ENCODE results near the gene FBRSL1. TPM values are rescaled to one million over a fixed set of nuclear protein-coding genes. Genes with fewer than 3 reads are reported as not detected.
A peak's percentile ranks its signal among the peaks of the same experiment; 100 is the strongest.

Gene FBRSL1
- total RNA-seq, 3 donors from 2014 or later: 3.5 to 9.8 (median 7.2) TPM

DNA sequence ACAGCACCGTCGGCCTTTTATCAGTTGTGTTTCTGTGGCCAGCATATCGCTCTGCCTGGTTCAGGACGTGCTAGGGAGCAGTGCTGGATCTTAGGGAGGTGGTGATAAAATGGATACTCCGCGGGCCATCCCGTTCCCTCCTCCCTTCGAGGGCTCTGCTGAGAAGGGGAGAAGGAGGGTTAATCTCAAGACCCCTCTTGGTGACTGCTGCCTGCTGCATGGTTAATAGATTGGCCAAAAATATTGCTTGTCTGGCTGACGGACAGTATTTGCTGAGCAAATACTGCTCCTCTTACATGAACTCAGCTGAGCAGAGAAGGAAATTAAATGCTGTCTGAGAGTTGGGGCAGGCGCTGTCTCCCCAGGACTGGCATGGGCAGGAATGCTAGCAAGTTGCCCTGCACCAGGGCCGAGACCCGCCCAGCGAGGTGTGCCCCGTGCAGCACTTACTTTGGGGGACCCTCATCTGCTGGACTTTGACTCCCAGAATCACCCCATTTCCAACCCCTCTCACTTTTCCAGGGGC is 1.2 kb downstream of the FBRSL1 start:
- Histone ChIP-seq H3K4me1 (peaks cover 40 to 48% of the 10 kb centered on the region in 2 donors), H3K27ac (peak overlapping the region; percentile 8 to 38), H3K4me3 (peak overlapping the region; percentile 63 to 94 (median 74)), H3K9me3 (no peaks in the 10 kb centered on the region), H3K27me3 (no peaks in the 10 kb centered on the region), H3K36me3 (no peaks in the 10 kb centered on the region)
- DNase-seq (ENCODE audit: low spot score in 2 of 2): no peak
- no peak for TF ChIP-seq POLR2AphosphoS5 (IDR thresholded peaks at IDR 0.05)
- intact Hi-C loops (cut with DNase I; ENCODE audit: low total_unique reads): loop anchor here (10.0 kb wide), 1 partner anchor 346 kb away; the partner anchor contains the start of genes DDX51 and NOC4L

DNA sequence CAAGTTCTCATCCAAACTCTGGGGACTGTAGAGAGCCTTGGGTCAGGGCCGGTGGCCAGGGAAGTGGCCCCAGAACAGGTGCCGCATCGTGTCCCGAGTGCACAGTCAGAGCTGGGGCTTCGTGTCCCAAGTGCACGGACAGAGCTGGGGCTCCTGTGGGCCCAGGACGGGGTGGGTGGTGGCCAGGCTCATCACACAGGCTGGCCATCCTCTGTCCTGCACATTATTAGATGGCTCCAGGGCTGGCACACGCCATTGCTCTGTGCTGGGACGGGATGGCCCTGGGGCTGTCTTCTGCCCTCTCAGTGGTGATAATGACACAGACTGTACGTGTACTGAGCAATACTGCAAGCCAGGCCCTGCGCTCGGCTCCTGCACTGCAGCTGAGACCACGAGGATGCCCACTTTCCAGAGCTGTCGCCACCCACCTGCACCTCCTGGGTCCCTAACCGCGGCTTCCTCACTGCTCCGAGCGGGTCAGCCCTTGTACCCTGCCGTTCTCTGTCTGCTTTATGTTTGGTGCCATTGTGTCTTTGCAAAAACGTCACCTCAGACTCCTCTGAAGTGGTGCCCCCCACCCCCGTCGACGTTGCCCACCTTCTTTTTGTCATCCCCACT is 1.9 kb downstream of the FBRSL1 start:
- TF ChIP-seq CTCF (IDR thresholded peaks at IDR 0.05): no peak
- no peak for TF ChIP-seq POLR2A (IDR thresholded peaks at IDR 0.05)
- TF ChIP-seq POLR2AphosphoS5 (IDR thresholded peaks at IDR 0.05): no peak
- peaks cover 40 to 51% of the 10 kb centered on the region in 2 donors for H3K4me1 ChIP-seq
- H3K27me3 ChIP-seq: no peaks in the 10 kb centered on the region
- H3K9me3 ChIP-seq: no peaks in the 10 kb centered on the region
- H3K4me3 ChIP-seq: peak overlapping the region; percentile 63 to 94 (median 74)
- H3K27ac ChIP-seq: no peak overlapping the region
- DNase-seq (ENCODE audit: low spot score in 2 of 2): no peak
- H3K36me3 ChIP-seq: no peaks in the 10 kb centered on the region
- intact Hi-C loops (cut with DNase I; ENCODE audit: low total_unique reads): loop anchor here (10.0 kb wide), 1 partner anchor 347 kb away; the partner anchor contains the start of genes DDX51 and NOC4L

- no peaks in the 10 kb centered on the region for H3K36me3 ChIP-seq
- H3K9me3 ChIP-seq: no peaks in the 10 kb centered on the region
- no peak overlapping the region for H3K27ac ChIP-seq
- TF ChIP-seq POLR2AphosphoS5 (IDR thresholded peaks at IDR 0.05) (no peak), CTCF (IDR thresholded peaks at IDR 0.05) (no peak), POLR2A (IDR thresholded peaks at IDR 0.05) (no peak)
- H3K4me3 ChIP-seq: peak overlapping the region in 2 of 3 donors; percentile 63 to 94
- intact Hi-C loops (cut with DNase I; ENCODE audit: low total_unique reads): loop anchor here (10.0 kb wide), 1 partner anchor 348 kb away; the partner anchor contains the start of genes DDX51 and NOC4L
- peaks cover 40 to 54% of the 10 kb centered on the region in 2 donors for H3K4me1 ChIP-seq
- H3K27me3 ChIP-seq: no peaks in the 10 kb centered on the region
- no peak for DNase-seq (ENCODE audit: low spot score in 2 of 2)
These were observed 2.6 kb downstream of the FBRSL1 start for GRCh38 chr12:132492522-132492921.

DNA sequence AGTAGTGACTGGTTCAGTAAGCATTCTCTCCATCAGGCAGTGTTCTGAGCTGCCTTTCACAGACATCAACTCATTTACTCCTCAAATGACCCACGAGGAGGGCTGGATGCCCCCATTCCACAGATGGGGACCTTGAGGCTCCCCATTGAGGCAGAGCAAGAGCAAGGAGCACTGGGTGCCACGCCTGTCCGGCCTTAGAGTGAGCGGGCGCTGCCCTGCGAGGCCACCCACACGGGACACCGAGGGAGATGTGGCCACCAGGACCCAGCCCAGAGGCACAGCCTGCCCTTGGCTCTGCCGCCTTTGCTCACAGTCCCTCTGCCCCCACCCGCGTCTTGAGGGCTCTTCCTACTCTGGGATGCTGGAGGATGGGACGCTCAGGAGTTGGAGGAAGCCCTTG is 3.0 kb downstream of the FBRSL1 start:
- TF ChIP-seq CTCF (IDR thresholded peaks at IDR 0.05) (no peak), POLR2AphosphoS5 (IDR thresholded peaks at IDR 0.05) (no peak), POLR2A (IDR thresholded peaks at IDR 0.05) (no peak)
- Histone ChIP-seq H3K36me3 (no peaks in the 10 kb centered on the region), H3K9me3 (no peaks in the 10 kb centered on the region), H3K27ac (peak overlapping the region; percentile 74 to 75), H3K4me3 (peak overlapping the region in 2 of 3 donors; percentile 13 to 94), H3K4me1 (peaks cover 40 to 58% of the 10 kb centered on the region in 2 donors), H3K27me3 (no peaks in the 10 kb centered on the region)
- intact Hi-C loops (cut with DNase I; ENCODE audit: low total_unique reads): loop anchor here (10.0 kb wide), 1 partner anchor 348 kb away; the partner anchor contains the start of genes DDX51 and NOC4L
- DNase-seq (ENCODE audit: low spot score in 2 of 2): no peak

- no peak for TF ChIP-seq CTCF (IDR thresholded peaks at IDR 0.05)
- no peak for TF ChIP-seq POLR2A (IDR thresholded peaks at IDR 0.05)
- no peak for TF ChIP-seq POLR2AphosphoS5 (IDR thresholded peaks at IDR 0.05)
- Histone ChIP-seq H3K4me1 (peaks cover 40 to 63% of the 10 kb centered on the region in 2 donors), H3K27me3 (no peaks in the 10 kb centered on the region), H3K4me3 (peak overlapping the region in 2 of 3 donors; percentile 13 to 94), H3K36me3 (no peaks in the 10 kb centered on the region), H3K27ac (peak overlapping the region; percentile 74 to 75), H3K9me3 (no peaks in the 10 kb centered on the region)
- intact Hi-C loops (cut with DNase I; ENCODE audit: low total_unique reads): loop anchor here (10.0 kb wide), 1 partner anchor 349 kb away; the partner anchor contains the start of genes DDX51 and NOC4L
- DNase-seq (ENCODE audit: low spot score in 2 of 2): no peak
These were observed 3.7 kb downstream of the FBRSL1 start for GRCh38 chr12:132493482-132494178.

All from breast epithelium (tissue), 4 donors.